ENCODE data around the gene KRT81.

KRT81 gene

DNA sequence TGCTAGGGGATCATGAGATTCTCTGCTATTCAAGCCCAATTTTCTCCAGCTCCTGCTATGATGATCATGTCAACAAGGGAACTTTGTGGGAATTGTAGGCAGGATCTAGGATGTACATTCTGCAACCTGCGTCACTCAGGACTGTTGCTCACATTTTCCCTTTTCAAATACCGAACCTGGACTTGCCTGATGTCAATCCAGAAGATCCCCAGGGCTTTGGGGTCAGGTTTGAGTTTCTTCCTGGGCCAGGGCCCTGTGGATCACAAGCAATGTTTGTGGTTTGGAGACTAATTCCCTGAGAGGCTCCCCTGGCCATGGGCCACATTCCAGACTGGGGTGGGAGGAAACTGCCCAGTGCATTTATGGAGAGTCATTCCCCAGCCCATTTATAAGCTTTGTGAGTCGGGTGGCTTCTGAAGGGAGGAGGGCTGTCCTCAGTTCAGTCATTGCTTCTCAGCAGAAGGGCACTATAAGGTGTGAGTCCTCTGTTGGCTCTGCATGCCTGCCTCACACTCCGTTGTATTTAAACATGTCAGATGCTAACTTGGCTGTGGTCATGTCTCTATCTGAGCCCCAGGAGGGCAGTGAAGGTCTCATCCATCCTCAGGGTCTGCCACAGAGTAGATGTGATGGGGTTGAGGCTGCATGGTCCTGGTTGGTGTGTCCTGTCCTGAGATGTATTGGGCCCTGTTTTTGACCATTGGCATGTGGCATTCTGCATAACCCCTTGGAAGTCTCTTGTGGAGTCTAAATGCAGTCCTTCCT lies 10.4 kb downstream of the KRT81 start:
- Histone ChIP-seq H3K27ac (ENCODE audit: low read depth, low read length) (no peak overlapping the region), H3K9me3 (ENCODE audit: control insufficient read depth, insufficient read depth, low read depth, low read length) (no peaks in the 10 kb centered on the region), H3K9ac (ENCODE audit: low read length) (no peak overlapping the region), H3K4me1 (ENCODE audit: control insufficient read depth, insufficient read depth, low read length) (peaks cover 6% of the 10 kb centered on the region; the same call in 1 of the 2 replicates), H3K36me3 (ENCODE audit: control insufficient read depth, insufficient read depth, low read length) (no peaks in the 10 kb centered on the region), H3K27me3 (ENCODE audit: control insufficient read depth, insufficient read depth, low read length) (peaks cover 32% of the 10 kb centered on the region), H3K4me3 (ENCODE audit: low read depth, low read length) (no peak overlapping the region)

- Histone ChIP-seq H3K27me3 (ENCODE audit: control insufficient read depth, insufficient read depth, low read length) (peaks cover 36% of the 10 kb centered on the region), H3K4me1 (ENCODE audit: control insufficient read depth, insufficient read depth, low read length) (peaks cover 6% of the 10 kb centered on the region; the same call in 1 of the 2 replicates), H3K4me3 (ENCODE audit: low read depth, low read length) (no peak overlapping the region), H3K9ac (ENCODE audit: low read length) (no peak overlapping the region), H3K9me3 (ENCODE audit: control insufficient read depth, insufficient read depth, low read depth, low read length) (no peaks in the 10 kb centered on the region), H3K36me3 (ENCODE audit: control insufficient read depth, insufficient read depth, low read length) (no peaks in the 10 kb centered on the region), H3K27ac (ENCODE audit: low read depth, low read length) (no peak overlapping the region)
These were observed 11.0 kb downstream of the KRT81 start for GRCh38 chr12:52280319-52280795.

GRCh38 chr12:52279422-52280318 lies 11.7 kb downstream of the KRT81 start:
- no peaks in the 10 kb centered on the region for H3K9me3 ChIP-seq (ENCODE audit: control insufficient read depth, insufficient read depth, low read depth, low read length)
- H3K9ac ChIP-seq (ENCODE audit: low read length): no peak overlapping the region
- H3K36me3 ChIP-seq (ENCODE audit: control insufficient read depth, insufficient read depth, low read length): no peaks in the 10 kb centered on the region
- no peak overlapping the region for H3K4me3 ChIP-seq (ENCODE audit: low read depth, low read length)
- peaks cover 6% of the 10 kb centered on the region; the same call in 1 of the 2 replicates for H3K4me1 ChIP-seq (ENCODE audit: control insufficient read depth, insufficient read depth, low read length)
- peaks cover 41% of the 10 kb centered on the region for H3K27me3 ChIP-seq (ENCODE audit: control insufficient read depth, insufficient read depth, low read length)
- no peak overlapping the region for H3K27ac ChIP-seq (ENCODE audit: low read depth, low read length)

DNA sequence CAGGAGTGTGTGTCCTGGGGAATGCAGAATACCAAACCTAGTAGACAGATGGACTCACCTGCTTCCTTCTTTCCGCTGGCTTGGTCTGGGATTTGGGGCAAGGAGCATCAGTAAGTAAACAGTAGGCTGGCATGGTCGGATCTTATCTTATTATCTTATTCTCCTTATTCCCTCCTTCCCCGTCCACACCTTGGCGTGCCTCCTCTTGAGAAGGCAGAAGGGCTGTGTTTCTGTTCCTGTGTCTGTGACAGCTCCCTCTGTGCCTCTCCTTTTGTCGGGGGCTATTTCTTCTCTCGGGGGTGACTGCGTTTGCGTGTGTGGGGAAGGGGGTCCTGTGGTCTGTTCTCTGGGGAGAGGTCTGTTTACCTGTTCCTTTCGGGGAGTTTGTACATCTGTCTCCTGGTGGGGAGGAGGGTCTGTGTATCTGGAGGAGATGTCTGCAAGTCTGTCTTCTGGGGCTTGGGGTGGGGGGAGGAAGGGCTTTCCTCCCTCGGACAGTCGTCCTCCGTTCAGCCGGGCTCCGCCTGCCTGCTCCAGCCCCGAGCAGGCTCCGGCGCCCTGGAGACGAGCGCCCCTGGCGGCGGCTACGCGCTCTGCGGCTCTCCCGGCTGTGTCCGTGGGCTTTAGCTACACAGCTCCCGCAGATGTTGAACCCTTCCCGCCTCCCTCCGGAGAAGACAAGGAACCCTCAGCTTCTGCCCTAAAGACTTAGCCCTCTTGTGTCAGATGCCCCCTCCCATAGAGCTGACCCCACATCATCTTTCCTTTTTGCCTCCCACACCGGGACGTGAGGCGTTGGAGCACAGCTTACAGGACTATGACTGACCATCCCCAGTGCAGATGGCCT lies 12.5 kb downstream of the KRT81 start:
- no peaks in the 10 kb centered on the region for H3K9me3 ChIP-seq (ENCODE audit: control insufficient read depth, insufficient read depth, low read depth, low read length)
- H3K27ac ChIP-seq (ENCODE audit: low read depth, low read length): no peak overlapping the region
- no peak overlapping the region for H3K9ac ChIP-seq (ENCODE audit: low read length)
- peaks cover 45% of the 10 kb centered on the region for H3K27me3 ChIP-seq (ENCODE audit: control insufficient read depth, insufficient read depth, low read length)
- H3K4me1 ChIP-seq (ENCODE audit: control insufficient read depth, insufficient read depth, low read length): peaks cover 6% of the 10 kb centered on the region; the same call in 1 of the 2 replicates
- H3K36me3 ChIP-seq (ENCODE audit: control insufficient read depth, insufficient read depth, low read length): no peaks in the 10 kb centered on the region
- H3K4me3 ChIP-seq (ENCODE audit: low read depth, low read length): peak overlapping the region; percentile 45

GRCh38 chr12:52277486-52278245 lies 13.7 kb downstream of the KRT81 start:
- Histone ChIP-seq H3K27me3 (ENCODE audit: control insufficient read depth, insufficient read depth, low read length) (peaks cover 45% of the 10 kb centered on the region), H3K4me1 (ENCODE audit: control insufficient read depth, insufficient read depth, low read length) (peaks cover 6% of the 10 kb centered on the region; the same call in 1 of the 2 replicates), H3K27ac (ENCODE audit: low read depth, low read length) (no peak overlapping the region), H3K9ac (ENCODE audit: low read length) (no peak overlapping the region), H3K36me3 (ENCODE audit: control insufficient read depth, insufficient read depth, low read length) (no peaks in the 10 kb centered on the region), H3K9me3 (ENCODE audit: control insufficient read depth, insufficient read depth, low read depth, low read length) (no peaks in the 10 kb centered on the region), H3K4me3 (ENCODE audit: low read depth, low read length) (no peak overlapping the region)

- Histone ChIP-seq H3K9me3 (ENCODE audit: control insufficient read depth, insufficient read depth, low read depth, low read length) (no peaks in the 10 kb centered on the region), H3K27ac (ENCODE audit: low read depth, low read length) (no peak overlapping the region), H3K4me3 (ENCODE audit: low read depth, low read length) (no peak overlapping the region), H3K27me3 (ENCODE audit: control insufficient read depth, insufficient read depth, low read length) (peaks cover 48% of the 10 kb centered on the region), H3K4me1 (ENCODE audit: control insufficient read depth, insufficient read depth, low read length) (peaks cover 6% of the 10 kb centered on the region; the same call in 1 of the 2 replicates), H3K9ac (ENCODE audit: low read length) (no peak overlapping the region), H3K36me3 (ENCODE audit: control insufficient read depth, insufficient read depth, low read length) (no peaks in the 10 kb centered on the region)
These were observed 15.6 kb downstream of the KRT81 start for GRCh38 chr12:52275686-52276085.

DNA sequence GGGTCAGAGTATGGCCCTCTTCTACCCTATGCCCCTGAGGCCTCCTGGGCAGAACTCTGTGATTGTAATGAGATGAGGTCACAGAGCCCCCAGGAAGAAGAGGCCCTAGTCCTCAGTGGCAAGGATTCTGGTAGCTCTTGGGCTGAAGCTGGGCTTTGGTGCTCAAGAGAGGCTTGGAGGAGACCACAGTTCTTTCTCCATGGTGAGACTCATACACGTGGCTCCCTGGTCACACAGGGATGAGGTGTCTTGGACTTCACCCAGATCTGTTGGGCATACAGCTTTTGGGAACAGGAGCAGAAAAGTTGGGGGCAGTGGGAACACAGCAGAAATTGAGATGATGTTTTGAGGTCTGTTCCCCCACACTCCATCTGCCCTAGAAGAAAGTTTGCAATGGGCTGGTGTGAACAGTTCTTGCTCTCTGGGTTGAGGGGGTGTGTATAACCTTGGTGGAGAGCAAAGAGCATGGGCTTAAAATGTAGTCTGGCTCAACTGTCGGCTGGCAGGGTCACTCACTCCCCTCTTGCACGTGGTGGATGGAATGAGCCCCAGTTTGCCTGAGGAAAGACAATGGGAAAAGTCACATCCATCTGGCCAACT lies 16.7 kb downstream of the KRT81 start, which contains the start of gene KRT86:
TSS of gene KRT86 (plus strand) at position 125 of the 600 bp plus-strand sequence. CDS start 27,272 bp downstream, outside the sequence.
- H3K36me3 ChIP-seq (ENCODE audit: control insufficient read depth, insufficient read depth, low read length): no peaks in the 10 kb centered on the region
- H3K4me3 ChIP-seq (ENCODE audit: low read depth, low read length): no peak within 1 kb of the TSS
- H3K27ac ChIP-seq (ENCODE audit: low read depth, low read length): no peak within 1 kb of the TSS
- no peak within 1 kb of the TSS for H3K9ac ChIP-seq (ENCODE audit: low read length)
- peaks cover 6% of the 10 kb centered on the region; the same call in 1 of the 2 replicates for H3K4me1 ChIP-seq (ENCODE audit: control insufficient read depth, insufficient read depth, low read length)
- H3K27me3 ChIP-seq (ENCODE audit: control insufficient read depth, insufficient read depth, low read length): peaks cover 42% of the 10 kb centered on the region
- no peaks in the 10 kb centered on the region for H3K9me3 ChIP-seq (ENCODE audit: control insufficient read depth, insufficient read depth, low read depth, low read length)

GRCh38 chr12:52271158-52271557 lies 20.2 kb downstream of the KRT81 start:
- Histone ChIP-seq H3K36me3 (ENCODE audit: control insufficient read depth, insufficient read depth, low read length) (no peaks in the 10 kb centered on the region), H3K4me3 (ENCODE audit: low read depth, low read length) (no peak overlapping the region), H3K27ac (ENCODE audit: low read depth, low read length) (no peak overlapping the region), H3K27me3 (ENCODE audit: control insufficient read depth, insufficient read depth, low read length) (peaks cover 16% of the 10 kb centered on the region; the same call in 1 of the 2 replicates), H3K9me3 (ENCODE audit: control insufficient read depth, insufficient read depth, low read depth, low read length) (no peaks in the 10 kb centered on the region), H3K4me1 (ENCODE audit: control insufficient read depth, insufficient read depth, low read length) (no peaks in the 10 kb centered on the region; the same call in 1 of the 2 replicates), H3K9ac (ENCODE audit: low read length) (no peak overlapping the region)

DNA sequence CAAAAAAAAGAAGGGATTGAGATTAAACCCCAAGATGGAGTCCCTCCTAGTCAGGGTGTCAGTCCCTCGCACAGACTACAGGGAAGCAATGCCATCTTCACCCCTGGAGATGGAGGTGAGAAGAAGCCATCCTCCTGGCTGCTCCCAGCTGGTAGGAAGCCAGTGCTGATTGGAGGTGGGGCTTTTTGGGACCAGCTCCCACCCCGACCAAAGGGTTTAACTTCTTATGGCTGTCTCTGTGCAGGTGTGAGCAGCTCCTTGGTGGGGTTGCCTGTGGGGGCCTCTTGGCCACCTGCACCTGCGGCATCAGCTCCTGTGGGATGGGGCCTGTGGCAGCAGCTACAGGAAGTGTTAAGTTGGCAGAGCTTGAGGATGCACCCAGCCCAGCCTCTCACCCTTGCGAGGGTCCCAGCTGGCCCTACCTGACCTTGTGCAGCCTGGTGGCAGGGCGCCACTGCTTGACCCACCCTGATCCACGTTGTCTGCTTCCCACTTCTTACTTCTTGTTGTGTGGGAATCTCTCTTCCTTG lies 20.7 kb downstream of the KRT81 start:
- Histone ChIP-seq H3K36me3 (ENCODE audit: control insufficient read depth, insufficient read depth, low read length) (no peaks in the 10 kb centered on the region), H3K27me3 (ENCODE audit: control insufficient read depth, insufficient read depth, low read length) (peaks cover 14% of the 10 kb centered on the region; the same call in 1 of the 2 replicates), H3K4me1 (ENCODE audit: control insufficient read depth, insufficient read depth, low read length) (no peaks in the 10 kb centered on the region; the same call in 1 of the 2 replicates), H3K4me3 (ENCODE audit: low read depth, low read length) (no peak overlapping the region), H3K9ac (ENCODE audit: low read length) (no peak overlapping the region), H3K9me3 (ENCODE audit: control insufficient read depth, insufficient read depth, low read depth, low read length) (no peaks in the 10 kb centered on the region), H3K27ac (ENCODE audit: low read depth, low read length) (no peak overlapping the region)
